HepG2 (cell line): ENCODE measurements around the gene KRTCAP3. TPM values are rescaled to one million over a fixed set of nuclear protein-coding genes. Genes with fewer than 3 reads are reported as not detected.

Source experiments
- DNMT3B ChIP-seq: conservative IDR thresholded peaks from 2 replicates; pipeline ENCODE4 v1.6.1; 2016; ENCODE audit warnings: missing biosample characterization, control low read depth
- NCOA5 ChIP-seq: sonication (generic); formaldehyde crosslinking; IDR thresholded peaks from 2 replicates; pipeline ENCODE4 v1.4.0; 2020; ENCODE audit warnings: missing genetic modification reagents
- RFX5 ChIP-seq: IDR thresholded peaks from 2 replicates; pipeline ENCODE4 v1.6.1; 2011; ENCODE audit warnings: low read depth, low read length, improper control_type of control experiment
- RORA ChIP-seq: sonication (generic); formaldehyde crosslinking; IDR thresholded peaks from 2 replicates; pipeline ENCODE4 v1.5.0; 2020; ENCODE audit warnings: mild to moderate bottlenecking, missing genetic modification reagents, moderate library complexity
- SOX5 ChIP-seq: IDR thresholded peaks from 2 replicates; pipeline ENCODE4 v1.6.1; 2016; ENCODE audit warnings: borderline replicate concordance
- TBX2 ChIP-seq: sonication (generic); formaldehyde crosslinking; IDR thresholded peaks from 2 replicates; pipeline ENCODE4 v1.5.0; 2020; ENCODE audit warnings: missing genetic modification reagents, mild to moderate bottlenecking, borderline replicate concordance
- THAP11 ChIP-seq: IDR thresholded peaks from 2 replicates; pipeline ENCODE4 v1.6.1; 2016; ENCODE audit warnings: missing biosample characterization, missing genetic modification reagents
- ZFP37 ChIP-seq: sonication (generic); formaldehyde crosslinking; IDR thresholded peaks from 2 replicates; pipeline ENCODE4 v1.4.0; 2020; ENCODE audit warnings: missing genetic modification reagents, borderline replicate concordance
- ZNF12 ChIP-seq: sonication (generic); formaldehyde crosslinking; IDR thresholded peaks from 2 replicates; pipeline ENCODE4 v1.5.0; 2020; ENCODE audit warnings: missing genetic modification reagents
- ZNF160 ChIP-seq: sonication (generic); formaldehyde crosslinking; IDR thresholded peaks from 2 replicates; pipeline ENCODE4 v1.8.0; 2022; ENCODE audit warnings: mild to moderate bottlenecking, inconsistent platforms, missing genetic modification reagents
- ZNF256 ChIP-seq: sonication (generic); formaldehyde crosslinking; conservative IDR thresholded peaks from 2 replicates; pipeline ENCODE4 v1.4.0; 2020; ENCODE audit warnings: missing genetic modification reagents
- ZNF263 ChIP-seq: sonication (generic); formaldehyde crosslinking; IDR thresholded peaks from 2 replicates; pipeline ENCODE4 v1.4.0; 2020; ENCODE audit warnings: missing genetic modification reagents
- ZNF572 ChIP-seq: sonication (generic); formaldehyde crosslinking; IDR thresholded peaks from 2 replicates; pipeline ENCODE4 v1.5.1; 2020; ENCODE audit warnings: mild to moderate bottlenecking, missing genetic modification reagents
- ZNF768 ChIP-seq: sonication (generic); formaldehyde crosslinking; IDR thresholded peaks from 2 replicates; pipeline ENCODE4 v1.4.0; 2020; ENCODE audit warnings: missing genetic modification reagents
- ZNF781 ChIP-seq: sonication (generic); formaldehyde crosslinking; IDR thresholded peaks from 2 replicates; pipeline ENCODE4 v1.5.1; 2020; ENCODE audit warnings: borderline replicate concordance, mild to moderate bottlenecking, missing genetic modification reagents; ENCODE audit errors: not compliant biosample characterization
- polyA plus RNA-seq, 8 experiments: library from polyadenylated mRNA; depleted of rRNA in 3 of 8; stranded (reverse) in 7 of 8; unstranded in 1 of 8; fragments of >200 nt; fragmentation: Illumina TruSeq in 4 of 8; extraction: Trizol in 4 of 8; gene quantifications; 2 replicates each; pipeline versions ENCODE4 v1.2.1 to v1.2.3, GENCODE V29; 2011 to 2016; ENCODE audit warnings: low read depth in 4 of 8, missing spikeins in 1 of 8, mixed read lengths in 1 of 8; ENCODE audit not compliant: insufficient read depth in 1 of 8
- total RNA-seq, 5 experiments: library from RNA; depleted of rRNA; stranded (reverse); fragments of >200 nt; fragmentation: Illumina TruSeq; extraction: Trizol; gene quantifications; 2 replicates each; pipeline ENCODE4 v1.2.3, GENCODE V29; 2016; ENCODE audit warnings: low read depth in 1 of 5
- TF ChIP-seq, protein P1 (sequence below): IDR thresholded peaks from 2 replicates; pipeline ENCODE4 v1.6.1; 2016
- TF ChIP-seq, protein P2 (sequence below): sonication (generic); formaldehyde crosslinking; IDR thresholded peaks from 2 replicates; pipeline ENCODE4 v1.4.0; 2020; ENCODE audit warnings: mild to moderate bottlenecking, missing genetic modification reagents
- TF ChIP-seq, protein P3 (sequence below): sonication (generic); formaldehyde crosslinking; IDR thresholded peaks from 2 replicates; pipeline ENCODE4 v1.4.0; 2020; ENCODE audit warnings: mild to moderate bottlenecking, low read depth, missing genetic modification reagents
- TF ChIP-seq, protein P4 (sequence below): IDR thresholded peaks from 2 replicates; pipeline ENCODE4 v1.6.1; 2012; ENCODE audit warnings: inconsistent platforms

The KRTCAP3 gene
- total and polyA plus RNA-seq, 2 of the 13 experiments (the other 11 are each of a cell fraction or from before 2014, with no cell fraction given) = 2.1 to 4.5 TPM

DNA sequence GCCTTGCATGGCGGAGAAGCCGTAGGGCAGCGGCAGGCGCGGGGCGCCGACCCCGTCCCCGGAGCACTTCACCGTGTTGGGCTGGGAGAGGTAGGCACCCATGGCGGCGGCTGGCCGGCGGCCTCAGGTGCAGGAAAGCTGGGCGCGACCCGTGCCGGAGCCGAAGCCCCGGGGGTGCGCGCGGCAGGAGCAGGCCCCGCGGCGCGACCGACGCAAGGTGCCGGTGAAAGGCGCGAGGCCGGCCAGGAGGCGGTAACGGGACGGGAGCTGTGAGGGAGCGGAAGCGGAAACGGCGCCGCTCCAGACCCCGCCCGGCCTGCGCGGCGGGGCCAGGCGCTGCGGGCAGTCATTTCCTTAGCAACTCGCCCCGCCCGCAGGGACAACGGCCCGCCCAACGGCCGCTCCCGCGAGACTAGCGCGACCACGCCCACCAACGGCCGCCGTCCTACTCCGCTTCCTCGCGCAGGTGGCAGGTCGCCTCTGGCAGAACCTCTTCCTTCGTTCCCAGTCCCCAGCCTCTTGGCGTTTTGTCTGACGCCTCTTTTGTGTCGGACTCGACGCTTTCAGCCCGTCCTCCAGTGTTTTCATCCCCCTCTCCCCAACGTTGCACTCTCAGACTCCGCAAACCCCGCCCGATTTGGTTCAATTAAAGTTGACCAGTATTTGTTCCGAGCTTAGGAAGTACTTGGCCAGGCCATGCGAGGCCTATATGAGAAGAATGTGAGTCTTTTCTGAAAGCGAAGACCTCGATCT, 32.7 kb upstream of the KRTCAP3 start, which contains the start of gene PPM1G (continued):
- TF ChIP-seq, protein P1, sequence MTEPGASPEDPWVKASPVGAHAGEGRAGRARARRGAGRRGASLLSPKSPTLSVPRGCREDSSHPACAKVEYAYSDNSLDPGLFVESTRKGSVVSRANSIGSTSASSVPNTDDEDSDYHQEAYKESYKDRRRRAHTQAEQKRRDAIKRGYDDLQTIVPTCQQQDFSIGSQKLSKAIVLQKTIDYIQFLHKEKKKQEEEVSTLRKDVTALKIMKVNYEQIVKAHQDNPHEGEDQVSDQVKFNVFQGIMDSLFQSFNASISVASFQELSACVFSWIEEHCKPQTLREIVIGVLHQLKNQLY = peak; percentile 67
- TF ChIP-seq ZNF768 (peak; percentile 61; the same call in 1 of the 2 replicates), ZNF263 (CRISPR knock-in tag) (peak; percentile 68; the same call in 1 of the 2 replicates), ZNF256 (CRISPR knock-in tag) (peak; percentile 87), ZNF572 (no peak), ZFP37 (CRISPR knock-in tag) (peak; percentile 90; the same call in 1 of the 2 replicates), RFX5 (peak; percentile 56), SOX5 (peak; percentile 73; the same call in 1 of the 2 replicates), RORA (CRISPR knock-in tag) (no peak), TBX2 (CRISPR knock-in tag) (peak; percentile 75; the same call in 1 of the 2 replicates), ZNF781 (CRISPR knock-in tag) (peak; percentile 94), ZNF12 (peak; percentile 11), ZNF160 (CRISPR knock-in tag) (peak; percentile 92; the same call in 1 of the 2 replicates), NCOA5 (CRISPR knock-in tag) (no peak), THAP11 (CRISPR knock-in tag) (peak; percentile 90), DNMT3B (0 out of 2 replicates have a peak, but pooled peaks have one; percentile 77)
- TF ChIP-seq, protein P2, sequence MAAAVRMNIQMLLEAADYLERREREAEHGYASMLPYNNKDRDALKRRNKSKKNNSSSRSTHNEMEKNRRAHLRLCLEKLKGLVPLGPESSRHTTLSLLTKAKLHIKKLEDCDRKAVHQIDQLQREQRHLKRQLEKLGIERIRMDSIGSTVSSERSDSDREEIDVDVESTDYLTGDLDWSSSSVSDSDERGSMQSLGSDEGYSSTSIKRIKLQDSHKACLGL (CRISPR knock-in tag) = peak; percentile 88; the same call in 1 of the 2 replicates
- TF ChIP-seq, protein P3, sequence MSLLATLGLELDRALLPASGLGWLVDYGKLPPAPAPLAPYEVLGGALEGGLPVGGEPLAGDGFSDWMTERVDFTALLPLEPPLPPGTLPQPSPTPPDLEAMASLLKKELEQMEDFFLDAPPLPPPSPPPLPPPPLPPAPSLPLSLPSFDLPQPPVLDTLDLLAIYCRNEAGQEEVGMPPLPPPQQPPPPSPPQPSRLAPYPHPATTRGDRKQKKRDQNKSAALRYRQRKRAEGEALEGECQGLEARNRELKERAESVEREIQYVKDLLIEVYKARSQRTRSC (CRISPR knock-in tag) = no peak
- TF ChIP-seq, protein P4, sequence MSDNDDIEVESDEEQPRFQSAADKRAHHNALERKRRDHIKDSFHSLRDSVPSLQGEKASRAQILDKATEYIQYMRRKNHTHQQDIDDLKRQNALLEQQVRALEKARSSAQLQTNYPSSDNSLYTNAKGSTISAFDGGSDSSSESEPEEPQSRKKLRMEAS = peak; percentile 94
